Sigmoid colon (tissue), 4 donors: Measurements from ENCODE around the gene SFRP2.

ENCODE experiments used
- CTCF ChIP-seq, 4 experiments: fragments of 450-650 bp in 3 of 4; fragments of 200-600 bp in 1 of 4; IDR thresholded peaks; one replicate each; pipeline ENCODE4 v1.5.1; 2016 to 2019; ENCODE audit warnings: antibody characterized with exemption in 4 of 4, mild to moderate bottlenecking in 3 of 4, moderate library complexity in 2 of 4
- EP300 ChIP-seq, 4 donors: sonication (generic); formaldehyde crosslinking; IDR thresholded peaks; one replicate each; pipeline ENCODE4 v1.6.1; 2017; ENCODE audit warnings: antibody characterized with exemption in 4 of 4
- POLR2A ChIP-seq, 2 donors: fragments of 450-650 bp; IDR thresholded peaks; one replicate each; pipeline ENCODE4 v1.6.1; 2016; ENCODE audit warnings: antibody characterized with exemption in 2 of 2, mild to moderate bottlenecking in 2 of 2, moderate library complexity in 2 of 2

- TF ChIP-seq CTCF (IDR thresholded peaks at IDR 0.05) (no peak), POLR2A (IDR thresholded peaks at IDR 0.05) (no peak), EP300 (IDR thresholded peaks at IDR 0.05) (no peak)
Observed at GRCh38 chr4:153834901-153835300, 46.0 kb upstream of the SFRP2 start.
